ENCODE measurements around the gene FGF18. TPM values are rescaled to one million over a fixed set of nuclear protein-coding genes. Genes with fewer than 3 reads are reported as not detected.
"Not testable (repeated sequence)": the region's sequence is repeated elsewhere in the genome, so short reads cannot be mapped to it uniquely, and the experiment has no call there.

The FGF18 gene
- total RNA-seq, 1 experiment from 2014 or later = 0.94 TPM

- Histone ChIP-seq H4K8ac (replicated peaks; ENCODE audit: insufficient read length, low read depth, low read length) (no peak overlapping the region), H3K23ac (ENCODE audit: insufficient read length, low read depth, low read length) (no peak overlapping the region), H3K56ac (ENCODE audit: insufficient read length, low read depth, low read length) (no peak overlapping the region), H4K20me1 (ENCODE audit: control insufficient read depth, insufficient read depth, insufficient read length) (no peaks in the 10 kb centered on the region), H3K27ac (ENCODE audit: insufficient read length, low read depth, low read length) (no peak overlapping the region), H3T11ph (ENCODE audit: low read length) (no peak overlapping the region), H2BK120ac (ENCODE audit: low read depth, low read length, poor library complexity, severe bottlenecking) (no peak overlapping the region), H3K4me2 (ENCODE audit: insufficient read depth, insufficient read length, low read length) (no peak overlapping the region), H3K9ac (ENCODE audit: extremely low read depth, insufficient read length, low read length) (no peak overlapping the region), H2BK12ac (ENCODE audit: insufficient read length, low read depth, low read length) (no peak overlapping the region), H2AK5ac (ENCODE audit: insufficient read length, low read length) (no peak overlapping the region), H3K27me3 (ENCODE audit: insufficient read depth, low read length) (no peaks in the 10 kb centered on the region), H2BK20ac (ENCODE audit: low read depth, low read length, poor library complexity, severe bottlenecking) (no peak overlapping the region), H3K4ac (ENCODE audit: low read depth, low read length) (no peak overlapping the region), H3K79me2 (ENCODE audit: insufficient read depth, low read length) (peaks cover 53% of the 10 kb centered on the region; the same call in 1 of the 2 replicates), H4K91ac (ENCODE audit: insufficient read length, low read depth, low read length) (no peak overlapping the region), H3K23me2 (ENCODE audit: insufficient read length, low read depth, low read length, poor library complexity, severe bottlenecking) (no peaks in the 10 kb centered on the region), H2BK5ac (ENCODE audit: insufficient read length, low read length) (no peak overlapping the region), H2BK15ac (ENCODE audit: low read depth, low read length) (no peak overlapping the region), H3K9me3 (ENCODE audit: control insufficient read depth, low read depth, low read length) (no peaks in the 10 kb centered on the region), H3K14ac (ENCODE audit: insufficient read depth, low read length) (no peak overlapping the region), H3K79me1 (ENCODE audit: insufficient read depth, low read depth, low read length, poor library complexity, severe bottlenecking) (peaks cover 4% of the 10 kb centered on the region), H3K4me1 (ENCODE audit: insufficient read depth, low read length) (no peaks in the 10 kb centered on the region), H3K18ac (ENCODE audit: insufficient read length, low read depth, low read length) (no peak overlapping the region), H2AFZ (ENCODE audit: low read length) (no peak overlapping the region), H4K5ac (ENCODE audit: insufficient read length, low read depth, low read length) (no peak overlapping the region)
- no CpG with 5 or more reads among the region's 13 CpGs for WGBS (ENCODE audit: extremely low coverage, insufficient read length, low lambda C conversion rate)
- peak overlapping the region in 2 of 3 experiments; percentile 58 to 76; a peak in 2 of 7 replicates for H3K27ac Mint-ChIP-seq
- peaks cover 19 to 42% of the 10 kb centered on the region in 2 experiments for H3K4me1 Mint-ChIP-seq
- no peak overlapping the region for H3K4me3 Mint-ChIP-seq
- no peaks in the 10 kb centered on the region; the same call in 1 of the 2 replicates for H3K27me3 Mint-ChIP-seq (ENCODE audit: low read depth)
- TF ChIP-seq CTCF (conservative IDR thresholded peaks at IDR 0.05) = no peak
- DNase-seq = no peak
- H3K9me3 Mint-ChIP-seq = peaks cover 0 to 6% of the 10 kb centered on the region in 2 experiments; a peak in 2 of 5 replicates
- H3K36me3 Mint-ChIP-seq (ENCODE audit: insufficient read depth in 1 of 3, low read depth in 3 of 3) = peaks cover 72 to 78% (median 76%) of the 10 kb centered on the region in 3 experiments
These were observed 18.1 kb upstream of the FGF18 start for GRCh38 chr5:171401167-171401947.

GRCh38 chr5:171402751-171403150, 16.7 kb upstream of the FGF18 start:
- H2AFZ ChIP-seq (ENCODE audit: low read length); H3K18ac ChIP-seq (ENCODE audit: insufficient read length, low read depth, low read length); H3K9me3 Mint-ChIP-seq; H2BK12ac ChIP-seq (ENCODE audit: insufficient read length, low read depth, low read length); H3K23me2 ChIP-seq (ENCODE audit: insufficient read length, low read depth, low read length, poor library complexity, severe bottlenecking); H3K27ac Mint-ChIP-seq; H4K20me1 ChIP-seq (ENCODE audit: control insufficient read depth, insufficient read depth, insufficient read length); DNase-seq; H3K23ac ChIP-seq (ENCODE audit: insufficient read length, low read depth, low read length); H4K5ac ChIP-seq (ENCODE audit: insufficient read length, low read depth, low read length); H4K8ac ChIP-seq (replicated peaks; ENCODE audit: insufficient read length, low read depth, low read length); H2BK20ac ChIP-seq (ENCODE audit: low read depth, low read length, poor library complexity, severe bottlenecking); H3T11ph ChIP-seq (ENCODE audit: low read length); H2AK5ac ChIP-seq (ENCODE audit: insufficient read length, low read length); H3K27me3 Mint-ChIP-seq (ENCODE audit: low read depth); H3K4me1 ChIP-seq (ENCODE audit: insufficient read depth, low read length); H2BK5ac ChIP-seq (ENCODE audit: insufficient read length, low read length); H3K4me2 ChIP-seq (ENCODE audit: insufficient read depth, insufficient read length, low read length); H3K79me1 ChIP-seq (ENCODE audit: insufficient read depth, low read depth, low read length, poor library complexity, severe bottlenecking); H3K4ac ChIP-seq (ENCODE audit: low read depth, low read length); H3K27ac ChIP-seq (ENCODE audit: insufficient read length, low read depth, low read length); H3K27me3 ChIP-seq (ENCODE audit: insufficient read depth, low read length); H3K9me3 ChIP-seq (ENCODE audit: control insufficient read depth, low read depth, low read length); H2BK15ac ChIP-seq (ENCODE audit: low read depth, low read length); H4K91ac ChIP-seq (ENCODE audit: insufficient read length, low read depth, low read length); H2BK120ac ChIP-seq (ENCODE audit: low read depth, low read length, poor library complexity, severe bottlenecking); H3K56ac ChIP-seq (ENCODE audit: insufficient read length, low read depth, low read length); H3K14ac ChIP-seq (ENCODE audit: insufficient read depth, low read length); H3K9ac ChIP-seq (ENCODE audit: extremely low read depth, insufficient read length, low read length); H3K4me3 Mint-ChIP-seq: not testable (repeated sequence)
- Mint-ChIP-seq H3K36me3 (ENCODE audit: insufficient read depth in 1 of 3, low read depth in 3 of 3) (peaks cover 70 to 78% (median 76%) of the 10 kb centered on the region in 3 experiments), H3K4me1 (peaks cover 10 to 30% of the 10 kb centered on the region in 2 experiments)
- H3K79me2 ChIP-seq (ENCODE audit: insufficient read depth, low read length) = peaks cover 39% of the 10 kb centered on the region; the same call in 1 of the 2 replicates
